Keratinocyte (primary cell): ENCODE data around the gene CPEB1. TPM values are rescaled to one million over a fixed set of nuclear protein-coding genes. Genes with fewer than 3 reads are reported as not detected.

Source experiments
- DNase-seq: peaks from one replicate; pipeline ENCODE4 v3.0.0-alpha.2; 2011; ENCODE audit warnings: low read depth, missing footprints, low spot score
- FAIRE-seq: peaks from 2 replicates; lab custom pipeline; 2011; peaks lifted over from hg19 to GRCh38; lab: Jason Lieb, UNC
- H2AFZ ChIP-seq: 2 replicates; pipeline ENCODE4 v1.6.0; 2012; ENCODE audit warnings: low read length, control low read depth, inconsistent platforms; ENCODE audit not compliant: control insufficient read depth
- H3K27ac ChIP-seq: 2 replicates; pipeline ENCODE4 v1.5.1; 2011; ENCODE audit warnings: low read length; ENCODE audit not compliant: control insufficient read depth, insufficient read depth
- H3K27me3 ChIP-seq: 3 replicates; pipeline ENCODE4 v1.6.0; 2011; ENCODE audit warnings: low read length; ENCODE audit not compliant: control insufficient read depth, insufficient read depth; ENCODE audit errors: extremely low read depth
- H3K36me3 ChIP-seq, 2 experiments: 2 replicates in 1 of 2; 3 replicates in 1 of 2; pipeline ENCODE4 v1.5.1; 2011; ENCODE audit warnings: low read length in 2 of 2, mild to moderate bottlenecking in 1 of 2; ENCODE audit not compliant: control insufficient read depth in 2 of 2, insufficient read depth in 2 of 2; ENCODE audit errors: extremely low read depth in 1 of 2
- H3K4me1 ChIP-seq: 3 replicates; pipeline ENCODE4 v1.5.1; 2011; ENCODE audit warnings: low read length; ENCODE audit not compliant: control insufficient read depth, insufficient read depth; ENCODE audit errors: extremely low read depth
- H3K4me2 ChIP-seq: 3 replicates; pipeline ENCODE4 v1.6.0; 2011; ENCODE audit warnings: low read depth, low read length; ENCODE audit not compliant: control insufficient read depth, insufficient read depth; ENCODE audit errors: extremely low read depth
- H3K4me3 ChIP-seq, 3 experiments: fragments of 200-600 bp in 1 of 3; sonication (generic) in 1 of 3; 2 replicates in 2 of 3; 3 replicates in 1 of 3; pipeline ENCODE4 v1.5.1; 2011 to 2016; ENCODE audit warnings: low read length in 3 of 3, mild to moderate bottlenecking in 3 of 3, control low read depth in 2 of 3, inconsistent platforms in 1 of 3, low read depth in 1 of 3, mixed read lengths in 1 of 3, mixed run types in 1 of 3, moderate library complexity in 1 of 3; ENCODE audit not compliant: control insufficient read depth in 2 of 3, insufficient read depth in 2 of 3; ENCODE audit errors: extremely low read depth in 1 of 3
- H3K79me2 ChIP-seq: 2 replicates; pipeline ENCODE4 v1.6.0; 2012; ENCODE audit warnings: low read length; ENCODE audit not compliant: control insufficient read depth, insufficient read depth
- H3K9ac ChIP-seq: 3 replicates; pipeline ENCODE4 v1.6.0; 2011; ENCODE audit warnings: low read length; ENCODE audit not compliant: control insufficient read depth, insufficient read depth; ENCODE audit errors: extremely low read depth
- H3K9me1 ChIP-seq: 3 replicates; pipeline ENCODE4 v1.6.0; 2011; ENCODE audit warnings: low read length; ENCODE audit not compliant: control insufficient read depth, insufficient read depth; ENCODE audit errors: extremely low read depth
- H3K9me3 ChIP-seq: 2 replicates; pipeline ENCODE4 v1.5.1; 2012; ENCODE audit warnings: low read depth, low read length; ENCODE audit not compliant: control insufficient read depth
- H4K20me1 ChIP-seq: 3 replicates; pipeline ENCODE4 v1.6.0; 2011; ENCODE audit warnings: low read length; ENCODE audit not compliant: control insufficient read depth, insufficient read depth; ENCODE audit errors: extremely low read depth
- EZH2 ChIP-seq: IDR thresholded peaks from one replicate; pipeline ENCODE4 v1.6.1; 2012; ENCODE audit warnings: inconsistent platforms, mild to moderate bottlenecking, low read length, moderate library complexity
- dilution Hi-C: fragments of 300-500 bp; cut with MboI; formaldehyde crosslinking; loops from one replicate; pipeline ENCODE4 v1.7.0; 2020; ENCODE audit warnings: low sequenced_read_pairs; ENCODE audit not compliant: extremely low pct_ligation_motif_present
- polyA plus RNA-seq, 5 experiments: library from polyadenylated mRNA; depleted of rRNA in 3 of 5; stranded (reverse) in 3 of 5; stranded (forward) in 1 of 5; unstranded in 1 of 5; fragments of >200 nt; gene quantifications; 1 replicate in 1 of 5; 2 replicates in 3 of 5; 3 replicates in 1 of 5; pipeline versions ENCODE4 v1.2.1 to v1.2.3, GENCODE V29; 2011 to 2012; ENCODE audit warnings: missing spikeins in 2 of 5, low read depth in 1 of 5, low replicate concordance in 1 of 5
- TF ChIP-seq, protein P1 (sequence below), 3 experiments: IDR thresholded peaks in 1 of 3; conservative IDR thresholded peaks in 1 of 3; optimal IDR thresholded peaks in 1 of 3; 2 replicates in 2 of 3; 3 replicates in 1 of 3; pipeline versions ENCODE3 to v1.5.1; 2011; ENCODE audit warnings: low read length in 3 of 3, mild to moderate bottlenecking in 3 of 3, moderate library complexity in 2 of 3, control low read depth in 1 of 3, inconsistent platforms in 1 of 3; ENCODE audit not compliant: insufficient read depth in 2 of 3; ENCODE audit errors: extremely low read depth in 1 of 3

The CPEB1 gene
- polyA plus RNA-seq, 1 donor (not counting 4 experiments of a cell fraction or from before 2014, with no cell fraction given): 0.16 TPM

DNA sequence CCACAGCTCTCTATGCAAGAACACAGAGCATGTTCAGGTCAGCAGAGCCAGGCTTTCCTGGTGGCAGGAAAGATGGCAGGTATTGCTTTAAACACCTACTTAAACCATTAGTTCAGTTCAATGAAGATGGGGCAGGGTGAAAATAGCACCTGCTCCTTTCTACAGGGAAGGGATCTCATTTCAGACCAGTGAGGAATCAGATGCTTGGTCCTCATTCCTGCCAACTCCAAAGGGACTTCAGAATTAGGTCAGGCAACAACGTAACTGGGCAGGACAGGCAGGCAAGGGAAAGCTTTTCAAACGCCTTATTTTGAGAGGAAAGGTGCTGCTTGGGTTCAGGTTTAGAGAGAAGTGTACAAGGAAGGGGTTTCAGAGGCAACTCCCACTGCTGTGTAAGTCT lies 94.3 kb downstream of the CPEB1 start:
- Histone ChIP-seq H3K4me2 (no peak overlapping the region), H3K4me1 (peaks cover 19% of the 10 kb centered on the region), H3K9ac (no peak overlapping the region), H3K27ac (no peak overlapping the region), H3K79me2 (no peaks in the 10 kb centered on the region), H3K9me3 (no peaks in the 10 kb centered on the region), H3K4me3 (no peak overlapping the region), H4K20me1 (no peaks in the 10 kb centered on the region), H3K27me3 (peaks cover 3% of the 10 kb centered on the region), H3K9me1 (no peaks in the 10 kb centered on the region), H3K36me3 (no peaks in the 10 kb centered on the region), H2AFZ (no peak overlapping the region)
- DNase-seq (no peak), FAIRE-seq (no peak)
- dilution Hi-C loops: no loop called here
- no peak for TF ChIP-seq EZH2
- TF ChIP-seq, protein P1, sequence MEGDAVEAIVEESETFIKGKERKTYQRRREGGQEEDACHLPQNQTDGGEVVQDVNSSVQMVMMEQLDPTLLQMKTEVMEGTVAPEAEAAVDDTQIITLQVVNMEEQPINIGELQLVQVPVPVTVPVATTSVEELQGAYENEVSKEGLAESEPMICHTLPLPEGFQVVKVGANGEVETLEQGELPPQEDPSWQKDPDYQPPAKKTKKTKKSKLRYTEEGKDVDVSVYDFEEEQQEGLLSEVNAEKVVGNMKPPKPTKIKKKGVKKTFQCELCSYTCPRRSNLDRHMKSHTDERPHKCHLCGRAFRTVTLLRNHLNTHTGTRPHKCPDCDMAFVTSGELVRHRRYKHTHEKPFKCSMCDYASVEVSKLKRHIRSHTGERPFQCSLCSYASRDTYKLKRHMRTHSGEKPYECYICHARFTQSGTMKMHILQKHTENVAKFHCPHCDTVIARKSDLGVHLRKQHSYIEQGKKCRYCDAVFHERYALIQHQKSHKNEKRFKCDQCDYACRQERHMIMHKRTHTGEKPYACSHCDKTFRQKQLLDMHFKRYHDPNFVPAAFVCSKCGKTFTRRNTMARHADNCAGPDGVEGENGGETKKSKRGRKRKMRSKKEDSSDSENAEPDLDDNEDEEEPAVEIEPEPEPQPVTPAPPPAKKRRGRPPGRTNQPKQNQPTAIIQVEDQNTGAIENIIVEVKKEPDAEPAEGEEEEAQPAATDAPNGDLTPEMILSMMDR (optimal IDR thresholded peaks at IDR 0.05 in 1 of 3, IDR thresholded peaks at IDR 0.05 in 1 of 3, conservative IDR thresholded peaks at IDR 0.05 in 1 of 3; ENCODE audit: extremely low read depth in 1 of 3, insufficient read depth in 2 of 3, low read length in 3 of 3): no peak

DNA sequence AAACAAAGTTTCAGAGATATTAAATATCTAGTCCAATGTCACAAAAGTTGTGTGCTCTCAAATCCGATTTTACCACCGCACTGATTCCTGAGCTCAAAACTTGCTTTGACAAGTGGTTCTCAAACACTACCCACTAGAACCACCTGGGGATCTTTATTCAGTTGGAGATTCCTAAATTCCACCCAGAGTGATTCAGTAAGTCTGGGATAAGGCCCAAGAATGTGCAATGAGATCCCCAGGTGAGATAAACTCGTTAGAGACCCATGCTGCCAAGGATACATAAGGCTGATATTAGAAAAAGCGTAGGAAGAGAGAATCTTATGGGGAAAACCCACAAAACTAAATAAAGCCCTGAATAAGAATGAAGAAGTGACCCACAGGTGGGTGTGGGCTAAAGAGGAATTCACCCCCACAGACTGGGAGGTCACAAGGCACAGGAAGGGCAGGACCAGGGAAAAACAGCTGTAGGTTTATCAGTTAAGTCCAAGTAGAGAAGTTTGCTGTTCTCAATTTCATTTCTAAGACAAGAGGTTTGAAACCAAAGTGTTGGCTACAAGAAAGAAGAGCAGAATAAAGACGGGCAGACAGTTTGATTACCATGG lies 95.4 kb downstream of the CPEB1 start:
- no peak overlapping the region for H2AFZ ChIP-seq
- no peaks in the 10 kb centered on the region for H3K9me1 ChIP-seq
- H3K79me2 ChIP-seq: no peaks in the 10 kb centered on the region
- H3K36me3 ChIP-seq: no peaks in the 10 kb centered on the region
- no peaks in the 10 kb centered on the region for H3K9me3 ChIP-seq
- H3K4me3 ChIP-seq: no peak overlapping the region
- peaks cover 19% of the 10 kb centered on the region for H3K4me1 ChIP-seq
- H4K20me1 ChIP-seq: no peaks in the 10 kb centered on the region
- no peak overlapping the region for H3K9ac ChIP-seq
- no peaks in the 10 kb centered on the region for H3K27me3 ChIP-seq
- dilution Hi-C loops: no loop called here
- no peak overlapping the region for H3K27ac ChIP-seq
- H3K4me2 ChIP-seq: peak overlapping the region; percentile 53
- DNase-seq (no peak), FAIRE-seq (peak; percentile 79)
- TF ChIP-seq, protein P1 (optimal IDR thresholded peaks at IDR 0.05 in 1 of 3, IDR thresholded peaks at IDR 0.05 in 1 of 3, conservative IDR thresholded peaks at IDR 0.05 in 1 of 3; ENCODE audit: extremely low read depth in 1 of 3, insufficient read depth in 2 of 3, low read length in 3 of 3): no peak
- TF ChIP-seq EZH2: no peak
